AG10803 (cell line): ENCODE measurements around the gene LSAMP.

ENCODE experiments used
- DNase-seq: peaks from one replicate; pipeline ENCODE4 v3.0.0; 2010; ENCODE audit warnings: low read depth
- H3K4me3 ChIP-seq: 2 replicates; pipeline ENCODE4 v1.5.1; 2011; ENCODE audit warnings: mild to moderate bottlenecking, low read length, control low read depth
- CTCF ChIP-seq: conservative IDR thresholded peaks from 2 replicates; pipeline ENCODE4 v1.5.1; 2011; ENCODE audit warnings: mild to moderate bottlenecking, low read length, control low read depth, inconsistent platforms

The LSAMP gene

DNA sequence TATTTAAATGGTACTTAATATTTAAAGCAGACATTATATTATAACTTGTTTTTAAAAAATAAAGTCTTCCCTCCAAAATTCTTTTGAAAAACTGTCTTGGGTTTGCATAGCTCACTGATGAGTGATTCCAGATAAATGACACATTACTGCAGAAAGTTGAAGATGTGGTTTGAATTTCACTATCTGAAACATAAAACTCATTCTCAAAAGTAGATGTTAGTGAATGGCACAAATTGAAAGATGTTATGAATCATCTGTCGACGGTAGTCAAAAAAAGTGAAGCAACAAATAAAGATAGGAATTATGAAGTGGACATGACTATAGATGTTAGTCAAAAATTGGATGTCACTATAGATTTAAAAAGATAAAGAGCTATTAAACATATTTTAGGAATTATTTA is 541.4 kb downstream of the LSAMP start:
- TF ChIP-seq CTCF, result no peak
- no peak for DNase-seq

DNA sequence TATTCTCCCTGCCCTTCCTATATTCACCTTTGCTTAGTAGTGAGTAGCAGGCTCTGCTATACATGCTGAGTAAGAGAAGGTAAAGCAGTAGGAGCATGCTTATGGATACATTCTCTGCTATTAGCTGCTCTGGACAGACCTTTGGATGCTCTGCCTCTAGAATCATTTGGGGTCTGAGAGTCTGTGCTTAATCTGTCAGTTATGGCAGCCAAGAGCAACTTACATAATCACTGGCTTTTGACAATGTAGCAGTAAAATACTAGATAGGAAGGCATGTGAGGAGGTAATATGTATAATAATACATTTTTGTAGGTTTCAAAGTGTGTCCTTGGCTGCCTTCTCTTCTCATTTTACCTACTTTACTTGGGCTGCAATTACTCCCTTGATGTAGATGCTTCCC is 544.3 kb downstream of the LSAMP start:
- no peak for TF ChIP-seq CTCF
- H3K4me3 ChIP-seq, result no peak overlapping the region

More for the DNA sequence above, 541.4 kb downstream of the LSAMP start:
- H3K4me3 ChIP-seq, result no peak overlapping the region

GRCh38 chr3:115899535-115899934 is 545.8 kb downstream of the LSAMP start:
- no peak for DNase-seq
- no peak overlapping the region for H3K4me3 ChIP-seq
- TF ChIP-seq CTCF, result no peak

More for the DNA sequence above, 544.3 kb downstream of the LSAMP start:
- no peak for DNase-seq

- TF ChIP-seq CTCF, result no peak
- no peak overlapping the region for H3K4me3 ChIP-seq
- no peak for DNase-seq
Observed at GRCh38 chr3:115898656-115899410, 546.5 kb downstream of the LSAMP start.

DNA sequence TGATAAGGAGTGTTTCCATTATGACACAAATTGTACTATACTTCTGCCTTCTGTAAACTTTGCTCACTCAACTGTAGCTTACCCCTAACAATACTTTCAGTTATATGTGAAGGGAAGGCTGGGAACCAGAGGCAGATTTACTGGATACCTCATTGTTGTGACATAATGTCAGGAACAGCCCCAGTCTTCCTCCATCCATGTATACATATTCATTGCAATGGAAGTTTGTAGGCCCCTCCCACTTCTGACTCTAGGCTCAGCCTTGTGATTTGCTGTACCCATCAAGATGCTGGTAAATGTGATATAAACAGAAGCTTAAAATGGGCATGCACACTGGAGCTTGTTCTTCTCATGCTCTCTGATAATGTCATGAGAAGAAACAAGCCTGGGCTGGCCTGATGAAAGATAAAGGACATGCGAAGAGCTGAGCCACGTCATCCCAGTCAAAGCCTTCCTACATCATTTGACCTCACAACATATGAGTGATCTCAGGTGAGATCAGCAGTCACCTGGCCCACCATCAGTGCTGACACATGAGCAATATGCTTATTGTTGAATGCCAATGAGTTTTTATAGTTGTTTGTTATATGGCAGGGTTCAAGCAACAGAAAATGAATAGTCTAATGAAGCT is 554.2 kb downstream of the LSAMP start:
- TF ChIP-seq CTCF, result no peak
- no peak for DNase-seq
- no peak overlapping the region for H3K4me3 ChIP-seq

- no peak for DNase-seq
- H3K4me3 ChIP-seq, result no peak overlapping the region
- TF ChIP-seq CTCF, result no peak
Observed at GRCh38 chr3:115890579-115890978, 554.7 kb downstream of the LSAMP start.

- no peak overlapping the region for H3K4me3 ChIP-seq
- TF ChIP-seq CTCF, result no peak
- DNase-seq, result peak; percentile 4
Observed at GRCh38 chr3:115885621-115886020, 559.7 kb downstream of the LSAMP start.
